GM20431 (cell line): ENCODE data around the gene CLIP3.
"Not testable (repeated sequence)": the region's sequence is repeated elsewhere in the genome, so short reads cannot be mapped to it uniquely, and the experiment has no call there.

ENCODE experiments used
- in situ Hi-C: fragments of 300-500 bp; cut with MseI, MboI; formaldehyde crosslinking; loops from one replicate; pipeline ENCODE4 v1.15.0; 2020; ENCODE audit warnings: low sequenced_read_pairs; ENCODE audit not compliant: unreplicated experiment

CLIP3 gene

DNA sequence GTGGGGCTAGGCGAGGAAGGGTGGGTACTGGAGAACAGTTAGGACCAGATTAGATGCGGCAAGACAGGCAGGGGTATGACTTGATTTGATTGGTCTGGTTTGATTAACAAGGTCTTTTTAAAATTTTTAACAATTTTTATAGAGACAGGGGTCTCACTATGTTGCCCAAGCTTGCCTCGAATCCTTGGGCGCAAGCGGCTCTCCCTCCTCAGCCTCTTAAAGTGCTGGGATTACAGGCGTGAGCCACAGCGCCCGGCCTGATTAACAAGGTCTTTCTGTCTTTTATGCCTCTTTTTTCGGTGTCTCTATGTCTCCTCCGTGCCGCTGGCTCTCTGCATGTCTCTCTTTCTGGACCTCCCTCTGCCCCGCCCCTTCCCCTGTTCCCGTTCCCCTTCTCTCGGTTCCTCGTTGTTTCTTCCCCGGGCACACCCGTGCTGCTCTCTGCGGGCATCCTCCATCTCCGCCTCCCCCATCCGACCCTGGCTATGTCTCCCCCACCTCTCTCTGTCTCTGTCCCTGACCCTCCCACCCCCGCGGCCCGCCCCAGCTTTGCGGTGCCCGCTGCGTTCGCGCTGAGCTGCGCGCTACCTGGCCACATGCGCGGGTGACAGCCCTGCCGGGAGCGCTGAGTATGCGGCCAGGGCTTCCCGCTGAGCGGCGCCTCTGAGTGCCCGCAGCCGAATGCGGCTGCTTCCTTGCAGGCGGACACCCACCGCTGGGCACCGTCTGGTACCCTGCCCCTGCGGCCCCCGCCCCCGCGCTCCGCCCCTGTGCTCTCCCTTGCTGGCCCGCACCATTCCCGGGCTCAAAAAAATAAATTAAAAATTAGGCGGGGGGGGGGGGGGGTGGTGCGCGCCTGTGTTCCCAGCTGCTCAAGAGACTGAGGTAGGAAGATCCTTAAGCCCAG is 45.8 kb downstream of the CLIP3 start:
- in situ Hi-C loops = no loop called here

- in situ Hi-C loops = no loop called here
Measured at GRCh38 chr19:35986111-35986510, 46.6 kb downstream of the CLIP3 start.

GRCh38 chr19:35983177-35983576 is 49.5 kb downstream of the CLIP3 start:
- in situ Hi-C loops = no loop called here

DNA sequence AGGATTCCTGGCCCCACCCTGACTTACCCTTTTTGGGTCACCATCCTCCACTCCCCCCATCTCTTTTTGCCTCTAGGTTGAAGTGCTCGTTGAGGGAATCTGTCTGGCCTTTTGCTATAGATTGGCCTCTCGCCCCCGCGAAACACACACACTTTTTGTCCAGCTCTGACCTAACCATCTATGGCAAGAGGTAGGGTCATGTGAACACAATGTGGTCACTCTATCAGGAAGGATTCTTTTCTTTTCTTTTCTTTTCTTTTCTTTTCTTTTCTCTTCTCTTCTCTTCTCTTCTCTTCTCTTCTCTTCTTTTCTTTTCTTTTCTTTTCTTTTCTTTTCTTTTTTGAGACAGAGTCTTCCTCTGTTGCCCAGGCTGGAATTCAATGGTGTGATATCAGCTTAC is 51.7 kb downstream of the CLIP3 start:
- in situ Hi-C loops = not testable (repeated sequence)

DNA sequence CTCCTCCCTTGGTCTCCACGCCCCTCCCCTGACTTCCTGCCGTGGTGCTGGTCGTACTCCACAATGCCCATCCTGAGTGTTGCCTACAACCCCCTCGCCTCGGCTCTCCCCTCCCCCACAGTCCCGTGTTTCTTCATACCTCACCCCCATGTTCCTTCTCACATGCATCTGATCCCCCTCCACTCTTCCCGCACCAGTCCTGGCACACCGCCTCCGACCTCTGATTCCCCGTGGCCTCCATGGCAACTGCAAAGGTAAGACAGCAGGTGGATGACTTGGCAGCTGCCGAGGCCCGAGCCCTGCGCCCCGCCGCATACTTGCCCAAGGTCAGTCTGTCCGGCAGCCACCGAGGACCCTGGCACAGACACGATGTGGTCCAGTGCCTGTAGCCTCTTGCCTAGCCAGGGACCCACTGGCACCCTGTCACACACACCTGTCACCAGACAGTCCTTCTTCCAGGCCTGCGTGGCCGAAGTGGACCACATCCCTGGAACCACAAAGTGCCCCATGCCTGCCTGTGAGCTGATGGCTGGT is 53.8 kb downstream of the CLIP3 start:
- in situ Hi-C loops = no loop called here

- in situ Hi-C loops = no loop called here
Measured at GRCh38 chr19:35978271-35978670, 54.4 kb downstream of the CLIP3 start.

DNA sequence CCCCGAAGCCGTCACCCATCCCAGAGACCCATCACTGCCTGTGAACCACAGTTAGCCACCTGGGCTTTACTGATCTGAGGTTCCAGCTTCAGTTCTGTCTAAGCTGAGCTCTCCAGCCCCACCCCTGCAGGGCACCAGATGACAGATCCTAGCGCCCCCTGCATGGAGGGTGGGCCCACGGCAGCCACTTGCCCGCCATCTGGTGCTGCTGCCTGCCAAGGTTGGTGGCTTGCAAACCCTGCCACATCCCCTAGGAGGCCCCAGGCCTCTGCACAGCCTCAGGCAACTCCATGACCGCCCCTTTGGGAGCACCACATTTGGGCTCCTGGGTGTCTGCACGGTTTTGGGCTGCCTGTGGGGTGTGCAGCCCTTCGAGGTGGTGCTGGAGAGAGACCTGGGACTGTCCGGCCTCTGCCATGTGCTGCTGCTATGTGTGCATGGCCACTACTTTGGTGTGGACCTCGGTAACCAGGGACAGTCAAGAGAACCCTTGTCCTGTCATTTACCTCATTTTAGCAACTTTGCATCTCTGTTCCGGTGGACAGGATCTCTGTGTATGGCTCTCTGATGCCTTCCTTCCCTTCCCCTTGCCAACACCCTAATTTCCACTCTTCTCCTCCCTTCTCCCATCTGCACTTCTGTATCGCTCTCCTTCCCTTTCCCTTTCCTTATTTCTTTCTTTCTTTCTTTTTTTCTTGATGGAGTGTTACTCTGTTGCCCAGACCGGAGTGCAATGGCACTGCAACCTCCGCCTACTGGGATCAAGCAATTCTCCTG is 55.0 kb downstream of the CLIP3 start:
- in situ Hi-C loops = no loop called here

GRCh38 chr19:35975608-35976214 is 57.0 kb downstream of the CLIP3 start:
- in situ Hi-C loops = no loop called here

DNA sequence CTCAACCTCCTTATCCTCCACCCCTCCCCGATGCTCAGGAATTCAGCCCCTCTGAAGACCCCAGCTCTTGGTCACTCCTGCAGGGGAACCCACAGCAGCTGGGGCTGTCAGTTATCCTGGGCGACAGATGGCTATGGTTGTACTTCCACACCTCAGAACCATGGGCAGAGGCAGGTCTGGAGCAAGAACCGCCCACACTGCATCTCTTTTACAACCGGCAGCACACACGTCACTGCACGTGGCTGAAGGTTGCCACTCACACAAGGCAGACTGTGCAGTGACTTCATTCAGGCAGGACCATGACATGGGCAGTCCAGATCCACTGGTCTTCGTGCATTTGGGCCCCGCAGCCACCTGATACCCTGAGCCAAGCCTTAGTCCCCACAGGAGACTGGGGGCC is 59.2 kb downstream of the CLIP3 start:
- in situ Hi-C loops = no loop called here

GRCh38 chr19:35966771-35967170 is 65.9 kb downstream of the CLIP3 start:
- in situ Hi-C loops = no loop called here
